AG09309 (cell line): ENCODE measurements around the gene SYTL4.

Experiments
- DNase-seq: peaks from one replicate; pipeline ENCODE4 v3.0.0-alpha.2; 2010; ENCODE audit warnings: low read depth
- H3K4me3 ChIP-seq: 2 replicates; pipeline ENCODE4 v1.5.1; 2011; ENCODE audit warnings: mild to moderate bottlenecking, low read depth, low read length, moderate library complexity; ENCODE audit not compliant: control insufficient read depth
- CTCF ChIP-seq: IDR thresholded peaks from 2 replicates; pipeline ENCODE4 v1.5.1; 2011; ENCODE audit warnings: mild to moderate bottlenecking, low read depth, low read length, inconsistent platforms; ENCODE audit not compliant: insufficient read depth, control insufficient read depth; ENCODE audit errors: missing control alignments

SYTL4 gene

DNA sequence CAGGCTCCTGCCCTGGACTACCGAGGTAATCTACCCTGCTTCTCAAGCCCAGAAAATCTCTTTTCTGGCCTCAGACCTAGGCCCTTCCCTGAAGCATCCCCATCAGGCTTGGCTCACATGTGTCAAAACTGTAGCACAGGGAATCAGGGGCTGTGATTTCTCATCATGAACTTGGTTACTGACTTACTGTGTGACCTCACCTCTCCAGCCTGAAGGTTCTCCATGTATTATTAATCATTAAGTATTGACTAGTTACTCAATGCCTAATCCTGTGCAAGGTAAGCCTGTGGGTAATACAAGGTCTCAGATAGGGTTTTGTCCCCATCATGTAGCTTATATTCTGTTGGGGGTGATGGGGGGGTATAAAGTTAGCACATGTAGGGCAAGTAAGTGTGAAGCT is 81.1 kb downstream of the SYTL4 start:
- no peak overlapping the region for H3K4me3 ChIP-seq
- DNase-seq: no peak
- no peak for TF ChIP-seq CTCF

- TF ChIP-seq CTCF: no peak
- peak; percentile 75 for DNase-seq
- H3K4me3 ChIP-seq: no peak overlapping the region
These were observed 82.2 kb downstream of the SYTL4 start for GRCh38 chrX:100649550-100650356.

DNA sequence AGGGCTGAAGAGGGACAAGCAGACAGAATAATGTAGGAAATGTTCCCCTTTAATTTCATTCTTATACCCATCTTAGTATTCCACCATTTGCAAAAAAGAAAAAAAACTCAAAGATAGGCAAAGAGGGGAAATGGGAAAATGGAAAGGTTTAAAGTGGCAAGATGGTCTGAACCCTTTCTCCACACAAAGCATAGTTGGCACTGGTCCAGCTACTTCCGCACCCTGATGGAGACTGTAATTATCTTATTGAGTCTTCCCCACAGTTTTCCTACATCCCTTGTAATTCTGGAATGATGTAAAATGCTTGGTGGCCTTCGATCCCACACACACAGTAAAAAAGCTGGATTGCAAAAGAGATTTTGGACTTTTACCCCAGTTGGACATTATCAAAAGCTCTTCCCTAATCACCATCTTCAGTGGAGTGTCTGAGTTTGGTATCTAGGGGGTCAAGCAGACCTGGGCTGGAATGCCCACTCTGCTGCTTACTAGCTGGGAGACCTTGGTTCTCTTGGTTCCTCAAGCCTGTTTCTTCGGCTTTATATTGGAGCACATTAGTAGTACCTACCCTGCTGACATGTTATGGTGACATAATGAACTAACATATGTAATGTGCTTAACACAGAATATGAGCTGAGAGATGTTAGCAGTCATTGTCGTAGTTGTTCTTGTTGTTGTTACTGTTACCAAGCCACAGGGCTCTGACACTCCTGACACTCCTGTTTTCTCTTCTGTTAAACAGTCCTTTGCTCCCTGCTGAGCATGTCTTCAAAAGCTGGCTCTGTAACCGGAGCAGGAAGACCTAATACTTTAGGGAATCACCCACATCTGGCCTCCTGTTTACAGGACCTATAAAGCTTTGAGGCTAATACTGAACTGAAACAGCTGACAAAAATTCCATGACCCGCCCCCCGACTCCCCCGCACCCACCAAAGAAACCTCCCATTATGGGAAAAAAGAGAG is 83.2 kb downstream of the SYTL4 start:
- no peak overlapping the region for H3K4me3 ChIP-seq
- no peak for DNase-seq
- no peak for TF ChIP-seq CTCF

- no peak overlapping the region for H3K4me3 ChIP-seq
- TF ChIP-seq CTCF: no peak
- DNase-seq: no peak
These were observed 84.2 kb downstream of the SYTL4 start for GRCh38 chrX:100647739-100648138.

DNA sequence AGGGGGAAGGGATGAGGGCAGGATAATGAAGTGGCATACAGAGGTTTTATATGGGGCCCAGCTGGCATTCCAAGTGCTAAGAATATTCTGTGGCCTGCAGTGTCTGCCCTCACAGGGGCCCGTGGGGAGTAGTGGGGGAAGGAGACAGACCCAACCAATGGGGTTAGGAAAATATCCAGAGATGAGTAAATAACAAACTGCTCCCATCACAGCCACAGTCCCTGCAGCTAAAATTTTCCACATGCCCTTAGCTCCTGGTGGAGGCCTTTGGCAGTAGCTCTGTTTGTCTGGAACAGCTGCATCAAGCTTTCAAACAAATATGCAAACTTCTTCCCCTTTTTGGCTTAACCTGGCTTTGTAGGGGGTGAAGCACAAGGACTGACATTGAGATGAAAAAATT is 84.8 kb downstream of the SYTL4 start:
- no peak overlapping the region for H3K4me3 ChIP-seq
- no peak for TF ChIP-seq CTCF
- no peak for DNase-seq

DNA sequence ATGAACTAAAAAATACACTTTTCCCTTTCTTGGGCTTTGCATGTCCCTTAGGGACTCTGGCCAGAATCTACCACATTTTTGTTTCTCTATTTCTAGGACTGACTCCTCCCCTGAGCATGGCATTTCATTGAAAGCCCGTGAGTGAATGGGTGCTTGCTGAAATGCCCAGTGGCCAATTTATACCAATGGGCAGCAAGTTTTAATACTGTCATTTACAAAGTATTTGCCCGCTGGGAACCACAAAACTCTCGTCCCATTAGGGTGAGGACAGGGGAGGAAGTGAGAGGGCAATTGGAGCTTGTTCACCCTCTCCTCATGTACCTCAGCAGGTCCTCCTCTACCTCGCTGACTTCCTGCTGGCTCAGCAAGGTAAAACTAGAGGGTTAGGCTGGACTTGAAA is 86.8 kb downstream of the SYTL4 start:
- H3K4me3 ChIP-seq: no peak overlapping the region; the same call in 1 of the 2 replicates
- no peak for DNase-seq
- TF ChIP-seq CTCF: no peak
